Activated CD8-positive, alpha-beta memory T cell treated with anti-CD3 and anti-CD28 coated beads for 4 hours (primary cell): ENCODE results near the gene SPSB3.

Source experiments
- DNase-seq, 2 donors: peaks; one replicate each; pipeline ENCODE4 v3.0.0-alpha.2; 2020; ENCODE audit warnings: low read depth in 2 of 2

Gene SPSB3

GRCh38 chr16:1788708-1789100 lies 6.3 kb upstream of the SPSB3 start:
- no peak for DNase-seq

- DNase-seq, result no peak
Measured at GRCh38 chr16:1788095-1788707, 5.8 kb upstream of the SPSB3 start.

GRCh38 chr16:1787322-1788094 lies 5.1 kb upstream of the SPSB3 start:
- DNase-seq, result no peak

GRCh38 chr16:1787056-1787321 lies 4.6 kb upstream of the SPSB3 start:
- no peak for DNase-seq

GRCh38 chr16:1786242-1787055 lies 4.1 kb upstream of the SPSB3 start:
- DNase-seq, result no peak

- DNase-seq, result no peak
Measured at GRCh38 chr16:1785846-1786170, 3.4 kb upstream of the SPSB3 start.

- DNase-seq, result no peak
Measured at GRCh38 chr16:1784977-1785845, 2.8 kb upstream of the SPSB3 start.

GRCh38 chr16:1781758-1782407 lies 488 bp downstream of the SPSB3 start:
- no peak for DNase-seq

GRCh38 chr16:1781254-1781653 lies 1.1 kb downstream of the SPSB3 start:
- no peak for DNase-seq

- no peak for DNase-seq
Measured at GRCh38 chr16:1780677-1781072, 1.7 kb downstream of the SPSB3 start.

GRCh38 chr16:1779741-1780676 lies 2.4 kb downstream of the SPSB3 start:
- no peak for DNase-seq

GRCh38 chr16:1779234-1779701 lies 3.1 kb downstream of the SPSB3 start:
- DNase-seq, result no peak

GRCh38 chr16:1778200-1779179 lies 3.9 kb downstream of the SPSB3 start:
- DNase-seq, result no peak

GRCh38 chr16:1777375-1778199 lies 4.8 kb downstream of the SPSB3 start:
- no peak for DNase-seq

- no peak for DNase-seq
Measured at GRCh38 chr16:1776991-1777374, 5.4 kb downstream of the SPSB3 start.

- no peak for DNase-seq
Measured at GRCh38 chr16:1776672-1776955, 5.8 kb downstream of the SPSB3 start.

- DNase-seq, result no peak
Measured at GRCh38 chr16:1775846-1776671, 6.3 kb downstream of the SPSB3 start.
